ENCODE results near the gene GPR146. TPM values are rescaled to one million over a fixed set of nuclear protein-coding genes. Genes with fewer than 3 reads are reported as not detected.

GPR146 gene
- total and polyA plus RNA-seq, 2 of the 13 experiments (the other 11 are each of a cell fraction or from before 2014, with no cell fraction given), result 2.0 to 15.9 TPM

GRCh38 chr7:1045069-1046063 lies 1.0 kb downstream of the GPR146 start (continued):
- TF ChIP-seq, protein P1, sequence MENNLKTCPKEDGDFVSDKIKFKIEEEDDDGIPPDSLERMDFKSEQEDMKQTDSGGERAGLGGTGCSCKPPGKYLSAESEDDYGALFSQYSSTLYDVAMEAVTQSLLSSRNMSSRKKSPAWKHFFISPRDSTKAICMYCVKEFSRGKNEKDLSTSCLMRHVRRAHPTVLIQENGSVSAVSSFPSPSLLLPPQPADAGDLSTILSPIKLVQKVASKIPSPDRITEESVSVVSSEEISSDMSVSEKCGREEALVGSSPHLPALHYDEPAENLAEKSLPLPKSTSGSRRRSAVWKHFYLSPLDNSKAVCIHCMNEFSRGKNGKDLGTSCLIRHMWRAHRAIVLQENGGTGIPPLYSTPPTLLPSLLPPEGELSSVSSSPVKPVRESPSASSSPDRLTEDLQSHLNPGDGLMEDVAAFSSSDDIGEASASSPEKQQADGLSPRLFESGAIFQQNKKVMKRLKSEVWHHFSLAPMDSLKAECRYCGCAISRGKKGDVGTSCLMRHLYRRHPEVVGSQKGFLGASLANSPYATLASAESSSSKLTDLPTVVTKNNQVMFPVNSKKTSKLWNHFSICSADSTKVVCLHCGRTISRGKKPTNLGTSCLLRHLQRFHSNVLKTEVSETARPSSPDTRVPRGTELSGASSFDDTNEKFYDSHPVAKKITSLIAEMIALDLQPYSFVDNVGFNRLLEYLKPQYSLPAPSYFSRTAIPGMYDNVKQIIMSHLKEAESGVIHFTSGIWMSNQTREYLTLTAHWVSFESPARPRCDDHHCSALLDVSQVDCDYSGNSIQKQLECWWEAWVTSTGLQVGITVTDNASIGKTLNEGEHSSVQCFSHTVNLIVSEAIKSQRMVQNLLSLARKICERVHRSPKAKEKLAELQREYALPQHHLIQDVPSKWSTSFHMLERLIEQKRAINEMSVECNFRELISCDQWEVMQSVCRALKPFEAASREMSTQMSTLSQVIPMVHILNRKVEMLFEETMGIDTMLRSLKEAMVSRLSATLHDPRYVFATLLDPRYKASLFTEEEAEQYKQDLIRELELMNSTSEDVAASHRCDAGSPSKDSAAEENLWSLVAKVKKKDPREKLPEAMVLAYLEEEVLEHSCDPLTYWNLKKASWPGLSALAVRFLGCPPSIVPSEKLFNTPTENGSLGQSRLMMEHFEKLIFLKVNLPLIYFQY (CRISPR knock-in tag; IDR thresholded peaks at IDR 0.05; ENCODE audit: borderline replicate concordance), result no peak
- TF ChIP-seq ZNF512 (CRISPR knock-in tag; IDR thresholded peaks at IDR 0.05), result no peak
- TF ChIP-seq MYC (CRISPR knock-in tag; IDR thresholded peaks at IDR 0.05; ENCODE audit: borderline replicate concordance), result peak; percentile 31; the same call in 1 of the 2 replicates
- TF ChIP-seq ZFP62 (CRISPR knock-in tag; IDR thresholded peaks at IDR 0.05), result no peak
- 0 out of 2 replicates have a peak, but pooled peaks have one; percentile 17 for TF ChIP-seq DRAP1 (CRISPR knock-in tag; IDR thresholded peaks at IDR 0.05)
- TF ChIP-seq ZNF329 (CRISPR knock-in tag; IDR thresholded peaks at IDR 0.05; ENCODE audit: low read depth), result no peak
- TF ChIP-seq, protein P2, sequence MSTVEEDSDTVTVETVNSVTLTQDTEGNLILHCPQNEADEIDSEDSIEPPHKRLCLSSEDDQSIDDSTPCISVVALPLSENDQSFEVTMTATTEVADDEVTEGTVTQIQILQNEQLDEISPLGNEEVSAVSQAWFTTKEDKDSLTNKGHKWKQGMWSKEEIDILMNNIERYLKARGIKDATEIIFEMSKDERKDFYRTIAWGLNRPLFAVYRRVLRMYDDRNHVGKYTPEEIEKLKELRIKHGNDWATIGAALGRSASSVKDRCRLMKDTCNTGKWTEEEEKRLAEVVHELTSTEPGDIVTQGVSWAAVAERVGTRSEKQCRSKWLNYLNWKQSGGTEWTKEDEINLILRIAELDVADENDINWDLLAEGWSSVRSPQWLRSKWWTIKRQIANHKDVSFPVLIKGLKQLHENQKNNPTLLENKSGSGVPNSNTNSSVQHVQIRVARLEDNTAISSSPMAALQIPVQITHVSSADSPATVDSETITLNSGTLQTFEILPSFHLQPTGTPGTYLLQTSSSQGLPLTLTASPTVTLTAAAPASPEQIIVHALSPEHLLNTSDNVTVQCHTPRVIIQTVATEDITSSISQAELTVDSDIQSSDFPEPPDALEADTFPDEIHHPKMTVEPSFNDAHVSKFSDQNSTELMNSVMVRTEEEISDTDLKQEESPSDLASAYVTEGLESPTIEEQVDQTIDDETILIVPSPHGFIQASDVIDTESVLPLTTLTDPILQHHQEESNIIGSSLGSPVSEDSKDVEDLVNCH (CRISPR knock-in tag; IDR thresholded peaks at IDR 0.05), result no peak
- peak; percentile 32; the same call in 1 of the 2 replicates for TF ChIP-seq PAXIP1 (CRISPR knock-in tag; conservative IDR thresholded peaks at IDR 0.05)
- TF ChIP-seq ZNF605 (CRISPR knock-in tag; IDR thresholded peaks at IDR 0.05), result 0 out of 2 replicates have a peak, but pooled peaks have one; percentile 49
- TF ChIP-seq PHB2 (IDR thresholded peaks at IDR 0.05; ENCODE audit: partially characterized antibody), result no peak
- no peak for TF ChIP-seq CHD2 (IDR thresholded peaks at IDR 0.05; ENCODE audit: low read depth, low read length)
- no peak for TF ChIP-seq ZNF790 (CRISPR knock-in tag; IDR thresholded peaks at IDR 0.05; ENCODE audit: borderline replicate concordance)
- no peak for TF ChIP-seq FOXJ3 (CRISPR knock-in tag; IDR thresholded peaks at IDR 0.05; ENCODE audit: borderline replicate concordance)
- 0 out of 2 replicates have a peak, but pooled peaks have one; percentile 30 for TF ChIP-seq ZNF563 (CRISPR knock-in tag; IDR thresholded peaks at IDR 0.05)
- no peak for TF ChIP-seq MXD4 (CRISPR knock-in tag; IDR thresholded peaks at IDR 0.05)
- TF ChIP-seq ZNF501 (CRISPR knock-in tag; IDR thresholded peaks at IDR 0.05), result no peak

Data from HepG2 (cell line).